ENCODE measurements around the gene CLDN14.

- TF ChIP-seq CTCF (conservative IDR thresholded peaks at IDR 0.05; ENCODE audit: low read depth, low read length) (no peak), EZH2 (IDR thresholded peaks at IDR 0.05; ENCODE audit: low read length, unreplicated experiment) (no peak), EZH2phosphoT487 (IDR thresholded peaks at IDR 0.05; ENCODE audit: borderline replicate concordance, low read length) (no peak)
Measured at GRCh38 chr21:36441715-36442114, 38.2 kb downstream of the CLDN14 start.
